Urothelium cell line (cell line): ENCODE data around the gene ALDH3B1.

Experiments used
- DNase-seq: peaks from one replicate; pipeline ENCODE4 v3.0.0; 2011; ENCODE audit warnings: low spot score, mixed read lengths
- FAIRE-seq: peaks from 2 replicates; lab custom pipeline; 2011; peaks lifted over from hg19 to GRCh38; lab: Jason Lieb, UNC

The ALDH3B1 gene

DNA sequence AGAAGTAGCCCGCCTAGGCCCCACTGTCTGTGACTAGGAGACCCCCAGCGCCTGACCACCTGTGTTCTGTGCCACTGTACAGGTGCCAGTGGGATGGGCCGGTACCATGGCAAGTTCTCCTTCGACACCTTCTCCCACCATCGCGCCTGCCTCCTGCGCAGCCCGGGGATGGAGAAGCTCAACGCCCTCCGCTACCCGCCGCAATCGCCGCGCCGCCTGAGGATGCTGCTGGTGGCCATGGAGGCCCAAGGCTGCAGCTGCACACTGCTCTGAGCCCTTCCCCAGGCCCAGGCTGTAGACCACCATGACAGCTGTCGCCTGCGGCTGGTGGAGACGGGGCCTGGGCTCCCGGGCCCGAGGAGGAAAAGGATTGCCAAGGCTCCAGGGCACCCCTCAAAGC, 17.5 kb downstream of the ALDH3B1 start:
- FAIRE-seq (peak; percentile 20), DNase-seq (no peak)

DNA sequence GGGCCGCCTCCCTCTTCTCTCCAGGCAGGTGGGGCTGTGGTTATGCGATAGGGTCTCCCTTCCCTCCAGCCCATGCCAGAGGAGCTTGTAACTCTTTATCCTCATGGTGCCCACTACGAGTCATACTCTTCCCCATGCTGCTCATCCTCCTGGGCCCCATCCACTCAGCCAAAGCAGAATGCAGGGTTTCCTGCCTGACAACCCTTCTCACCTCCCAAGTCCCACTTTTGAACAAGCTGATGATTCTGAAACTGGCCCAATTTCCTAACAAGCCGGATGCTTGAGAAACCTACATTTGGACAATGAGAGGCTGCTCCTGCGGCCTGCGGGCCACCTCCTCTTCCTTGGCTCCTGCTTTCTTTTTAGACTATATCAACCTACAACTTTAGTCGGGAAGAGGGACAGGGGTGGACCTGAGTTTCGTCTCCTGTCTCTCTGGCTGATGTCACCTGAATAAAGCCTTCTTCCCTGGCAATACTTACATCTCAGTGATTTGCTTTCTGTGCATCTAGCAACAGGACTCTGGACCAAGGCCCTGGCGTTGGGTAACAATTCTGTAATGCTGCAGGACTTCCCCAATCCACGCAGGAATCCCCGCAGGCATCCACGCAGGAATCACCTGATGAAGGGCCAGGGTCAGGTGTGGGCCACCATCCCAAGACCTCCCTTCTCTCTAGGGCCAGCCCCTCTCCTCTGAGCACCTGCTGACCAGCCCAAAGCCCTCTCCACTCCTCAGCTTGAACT, 18.8 kb downstream of the ALDH3B1 start:
- no peak for DNase-seq
- no peak for FAIRE-seq

DNA sequence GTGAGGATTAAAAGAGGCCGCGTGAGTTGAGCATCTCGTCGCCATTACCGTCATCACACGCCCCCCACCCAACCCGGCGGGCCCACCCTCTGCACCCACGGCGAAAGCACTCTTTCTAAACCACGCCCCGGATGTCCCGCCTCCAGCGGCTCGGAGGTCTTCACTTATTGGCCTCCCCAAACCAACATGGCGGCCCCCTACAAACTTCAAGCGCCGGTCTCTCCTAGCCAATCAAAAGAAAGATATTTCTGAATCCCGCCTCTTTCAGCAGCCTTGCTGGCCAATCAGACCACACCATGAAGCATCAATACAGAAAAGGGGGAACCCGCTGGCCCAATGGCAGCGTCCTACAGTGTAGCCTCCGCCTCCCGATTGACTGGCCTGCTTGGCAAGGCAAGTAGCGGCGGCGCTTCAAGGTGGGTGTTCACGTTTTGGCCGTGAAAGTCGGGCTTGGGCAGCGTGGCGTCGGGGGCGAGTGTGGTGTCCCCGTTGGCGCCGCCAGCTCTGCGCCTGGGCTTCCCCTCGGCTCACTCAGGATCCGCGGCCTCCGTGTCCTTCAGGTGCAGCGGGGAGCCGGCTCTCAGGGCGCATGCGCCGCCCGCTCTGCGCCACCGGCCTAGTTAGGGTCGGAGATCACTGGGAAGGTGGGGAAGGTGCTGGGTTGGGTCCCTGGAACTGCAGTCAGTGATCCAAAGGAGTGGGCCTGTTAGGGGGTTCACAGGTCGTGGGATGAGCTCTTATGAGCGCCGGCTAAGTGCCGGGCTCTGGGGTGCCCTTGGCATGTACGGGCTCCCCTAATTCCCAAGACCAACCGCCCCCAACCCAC, 20.4 kb downstream of the ALDH3B1 start, which contains the start of gene NDUFS8:
NDUFS8 (plus strand) TSS at position 364 of the 826 bp plus-strand sequence. CDS start 1,471 bp downstream, outside the sequence.
- peak; percentile 98 for DNase-seq
- peak; percentile 30 for FAIRE-seq

DNA sequence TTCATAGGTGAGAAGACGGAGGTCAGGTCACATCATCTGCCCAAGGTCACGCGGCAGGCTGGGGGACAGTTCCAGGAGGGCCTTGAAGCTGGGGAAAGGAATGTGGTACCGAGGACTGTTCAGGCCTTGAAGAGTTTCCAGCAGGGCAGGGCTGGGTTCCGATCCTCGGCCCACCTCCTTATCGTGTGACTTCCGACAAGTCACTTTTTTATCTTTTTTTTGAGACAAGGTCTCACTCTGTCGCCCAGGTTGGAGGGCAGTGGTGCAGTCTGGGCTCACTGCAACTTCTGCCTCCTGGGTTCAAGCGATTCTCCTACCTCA, 21.0 kb downstream of the ALDH3B1 start:
- no peak for FAIRE-seq
- no peak for DNase-seq

DNA sequence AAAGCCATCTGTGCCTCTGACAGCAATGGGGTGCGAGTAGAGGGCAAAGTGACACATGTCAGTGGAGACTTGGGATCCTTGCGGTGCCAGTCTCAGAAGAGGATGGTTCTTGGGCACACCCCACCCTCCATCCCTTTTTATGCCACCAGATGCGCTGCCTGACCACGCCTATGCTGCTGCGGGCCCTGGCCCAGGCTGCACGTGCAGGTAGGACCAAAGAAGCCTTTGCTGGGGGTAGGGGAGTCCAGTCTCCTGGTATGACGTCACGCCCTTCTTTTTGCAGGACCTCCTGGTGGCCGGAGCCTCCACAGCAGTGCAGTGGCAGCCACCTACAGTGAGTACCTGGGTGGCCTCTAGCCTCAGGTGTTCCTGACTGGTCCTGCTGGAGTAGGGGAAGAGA, 21.9 kb downstream of the ALDH3B1 start:
- no peak for FAIRE-seq

DNA sequence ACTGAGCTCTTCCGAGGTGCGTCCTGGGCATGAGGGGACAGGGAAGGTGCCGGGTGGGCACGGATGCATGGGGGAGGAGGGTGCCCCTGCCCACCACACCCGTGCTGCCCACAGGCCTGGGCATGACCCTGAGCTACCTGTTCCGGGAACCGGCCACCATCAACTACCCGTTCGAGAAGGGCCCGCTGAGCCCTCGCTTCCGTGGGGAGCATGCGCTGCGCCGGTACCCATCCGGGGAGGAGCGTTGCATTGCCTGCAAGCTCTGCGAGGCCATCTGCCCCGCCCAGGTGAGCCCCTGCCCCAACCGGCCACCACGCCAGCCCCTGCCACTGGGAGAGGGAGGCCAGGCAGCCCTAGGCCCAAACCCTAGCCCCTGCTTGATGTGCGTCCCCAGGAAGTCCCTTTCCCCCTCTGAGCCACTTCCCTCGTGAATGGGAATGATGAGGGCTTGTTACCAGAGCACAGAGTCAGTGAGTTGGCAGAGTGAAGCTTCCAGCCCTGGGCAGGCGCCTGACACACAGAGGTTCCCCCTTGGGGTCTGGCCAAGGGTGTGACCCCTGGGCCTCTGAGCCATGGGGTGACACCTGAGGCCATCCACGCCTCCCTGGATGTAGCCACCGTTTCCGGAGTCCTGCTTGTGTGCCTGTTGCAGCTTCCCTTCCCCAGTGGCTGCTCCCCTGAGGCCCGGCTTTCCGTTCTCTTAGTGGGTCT, 23.0 kb downstream of the ALDH3B1 start:
- DNase-seq (no peak), FAIRE-seq (no peak)

More for the DNA sequence above, 21.9 kb downstream of the ALDH3B1 start:
- DNase-seq: no peak

DNA sequence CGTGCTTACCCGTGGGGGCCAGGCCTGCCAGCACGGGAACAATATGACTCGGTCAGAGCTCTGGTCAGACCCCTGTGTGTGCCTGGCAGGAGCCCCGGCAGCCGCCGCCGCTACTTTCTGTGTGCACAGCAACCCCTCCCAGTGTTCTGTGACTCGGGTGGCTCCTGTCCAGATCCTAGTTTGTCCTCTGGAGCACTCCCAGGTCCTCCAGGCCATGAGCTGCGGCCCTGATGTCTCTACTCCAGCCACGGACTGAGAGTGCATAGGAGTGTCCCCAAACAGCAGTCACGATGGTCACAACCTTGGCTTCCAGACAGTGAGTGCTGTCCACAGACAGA, 23.6 kb downstream of the ALDH3B1 start:
- FAIRE-seq (no peak), DNase-seq (no peak)

DNA sequence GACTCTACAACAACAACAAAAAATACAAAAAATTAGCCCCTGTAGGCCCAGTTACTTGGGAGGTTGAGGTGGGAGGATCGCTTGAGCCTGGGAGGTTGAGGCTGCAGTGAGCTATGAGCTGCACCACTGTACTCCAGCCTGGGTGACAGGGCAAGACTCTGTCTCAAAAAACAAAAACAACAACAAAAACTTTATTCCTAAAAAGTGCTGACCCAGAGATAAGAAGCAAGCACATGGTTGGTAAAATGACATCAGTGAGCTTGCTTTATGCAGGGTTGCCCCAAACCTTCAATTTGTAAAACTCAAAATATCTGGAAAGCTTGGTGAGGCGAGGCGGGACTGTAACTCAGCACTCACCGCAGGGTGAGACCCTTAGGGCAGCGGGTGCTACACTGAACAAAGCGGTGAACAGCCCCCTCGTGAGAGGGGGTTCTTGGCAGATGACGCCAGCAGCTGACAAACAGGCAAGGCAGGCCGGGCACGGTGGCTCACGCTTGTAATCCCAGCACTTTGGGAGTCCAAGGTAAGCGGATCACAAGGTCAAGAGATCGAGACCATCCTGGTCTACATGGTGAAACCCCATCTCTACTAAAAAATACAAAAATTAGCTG, 25.2 kb downstream of the ALDH3B1 start:
- no peak for FAIRE-seq

DNA sequence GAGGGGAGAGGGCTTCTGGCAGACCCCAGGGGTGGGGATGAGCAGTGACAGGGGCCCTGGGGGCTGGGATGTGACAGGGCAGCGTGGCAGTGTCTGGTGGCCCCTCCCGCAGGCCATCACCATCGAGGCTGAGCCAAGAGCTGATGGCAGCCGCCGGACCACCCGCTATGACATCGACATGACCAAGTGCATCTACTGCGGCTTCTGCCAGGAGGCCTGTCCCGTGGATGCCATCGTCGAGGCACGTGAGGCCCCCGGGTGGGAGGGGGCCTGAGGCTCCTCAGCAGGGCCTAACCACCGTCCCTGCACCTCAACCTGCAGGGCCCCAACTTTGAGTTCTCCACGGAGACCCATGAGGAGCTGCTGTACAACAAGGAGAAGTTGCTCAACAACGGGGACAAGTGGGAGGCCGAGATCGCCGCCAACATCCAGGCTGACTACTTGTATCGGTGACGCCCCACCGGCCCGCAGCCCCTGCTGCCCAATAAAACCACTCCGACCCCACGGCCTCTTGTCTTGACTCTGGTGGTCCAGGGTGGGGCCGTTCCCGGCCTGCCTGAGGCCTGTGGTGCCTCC, 26.1 kb downstream of the ALDH3B1 start:
- FAIRE-seq: no peak

More for the DNA sequence above, 25.2 kb downstream of the ALDH3B1 start:
- no peak for DNase-seq

DNA sequence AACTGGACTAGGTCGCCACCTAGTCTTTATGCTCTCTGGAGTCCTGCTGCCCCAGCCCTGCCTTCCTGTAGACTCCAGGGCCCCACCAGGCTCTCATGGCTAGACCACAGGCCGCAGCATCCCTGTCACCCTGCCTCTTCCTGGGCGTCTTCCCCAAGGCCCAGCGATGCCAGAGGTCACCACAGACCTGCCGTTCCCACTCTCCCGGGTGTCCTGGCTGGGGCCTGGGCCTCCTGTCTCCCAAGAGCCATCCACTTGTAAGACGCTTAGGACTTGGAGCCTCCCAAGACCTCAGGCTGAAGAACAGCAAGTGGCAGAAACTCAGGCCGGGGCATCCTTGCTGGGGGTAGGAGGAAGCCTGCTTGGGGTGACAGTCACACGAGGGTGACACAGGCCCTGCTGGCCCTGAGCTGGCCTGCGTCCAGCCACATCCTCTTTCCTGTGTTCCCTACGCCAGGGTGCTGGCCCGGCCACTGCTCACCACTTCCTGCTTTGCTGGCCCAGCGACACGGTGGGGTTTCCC, 26.7 kb downstream of the ALDH3B1 start:
- FAIRE-seq (no peak), DNase-seq (no peak)

More for the DNA sequence above, 26.1 kb downstream of the ALDH3B1 start:
- DNase-seq: no peak

DNA sequence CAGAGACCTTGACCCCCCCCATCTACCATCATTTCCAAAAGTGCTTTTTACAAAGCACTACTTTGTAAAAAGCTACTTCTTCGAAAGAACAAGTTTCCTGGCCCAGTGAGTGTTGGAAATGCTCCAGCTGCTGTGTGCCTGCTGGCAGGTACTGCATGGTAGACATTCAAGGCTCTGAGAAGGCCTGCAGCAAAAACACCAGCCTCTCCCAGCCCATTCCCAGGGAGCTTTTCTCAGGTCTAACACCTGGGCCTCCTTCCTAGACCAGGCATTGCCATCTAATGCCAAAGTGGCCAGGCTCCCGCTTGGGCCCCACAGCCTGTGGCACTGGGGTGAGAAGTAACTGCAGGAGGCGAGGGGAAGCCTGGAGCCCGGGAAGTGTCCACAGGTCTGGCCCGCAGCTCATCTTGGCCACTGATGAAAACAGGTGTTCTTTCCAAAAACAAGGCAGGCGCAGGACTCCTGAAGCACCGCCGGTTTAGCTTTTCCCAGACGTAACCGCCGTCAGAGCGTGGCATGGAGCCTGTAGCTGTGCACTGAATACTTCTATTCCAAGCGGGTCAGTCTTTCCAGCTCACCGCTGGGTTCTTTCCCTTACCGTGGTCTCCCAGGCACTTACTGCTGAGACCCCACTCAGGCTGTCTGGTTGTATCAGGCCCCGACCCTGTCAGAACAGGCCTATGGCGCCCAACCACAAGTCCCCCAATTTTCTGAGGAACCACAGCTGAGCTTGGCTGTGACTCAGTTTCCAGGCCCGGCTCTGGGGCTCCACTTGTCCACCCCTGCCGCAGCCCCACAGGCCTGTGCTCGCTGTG, 27.5 kb downstream of the ALDH3B1 start:
- FAIRE-seq (no peak), DNase-seq (no peak)

DNA sequence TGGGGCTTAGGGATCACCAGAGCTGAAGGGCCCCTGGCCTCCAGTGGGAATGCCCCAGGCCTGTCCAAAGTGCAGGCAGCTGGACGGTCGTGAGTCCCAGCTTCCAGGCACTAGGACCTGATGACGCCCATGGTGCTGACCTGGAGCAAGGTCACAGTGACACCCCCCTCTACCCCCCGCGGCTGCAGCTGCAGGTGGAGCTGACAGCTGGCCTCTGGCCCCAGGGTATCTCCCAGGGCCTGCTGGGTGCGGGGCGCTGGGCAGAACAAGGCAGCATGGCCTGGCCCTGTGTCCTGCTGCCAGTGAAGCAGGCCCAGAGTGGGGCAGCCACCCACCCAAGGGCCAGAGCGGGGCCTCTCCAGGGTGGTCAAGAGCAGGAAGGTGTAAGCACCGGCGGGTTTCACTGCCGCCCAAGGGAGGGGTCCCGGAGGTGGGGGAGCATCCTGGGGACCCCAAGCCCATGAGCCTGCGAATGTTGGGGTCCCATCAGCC, 28.1 kb downstream of the ALDH3B1 start:
- no peak for FAIRE-seq

DNA sequence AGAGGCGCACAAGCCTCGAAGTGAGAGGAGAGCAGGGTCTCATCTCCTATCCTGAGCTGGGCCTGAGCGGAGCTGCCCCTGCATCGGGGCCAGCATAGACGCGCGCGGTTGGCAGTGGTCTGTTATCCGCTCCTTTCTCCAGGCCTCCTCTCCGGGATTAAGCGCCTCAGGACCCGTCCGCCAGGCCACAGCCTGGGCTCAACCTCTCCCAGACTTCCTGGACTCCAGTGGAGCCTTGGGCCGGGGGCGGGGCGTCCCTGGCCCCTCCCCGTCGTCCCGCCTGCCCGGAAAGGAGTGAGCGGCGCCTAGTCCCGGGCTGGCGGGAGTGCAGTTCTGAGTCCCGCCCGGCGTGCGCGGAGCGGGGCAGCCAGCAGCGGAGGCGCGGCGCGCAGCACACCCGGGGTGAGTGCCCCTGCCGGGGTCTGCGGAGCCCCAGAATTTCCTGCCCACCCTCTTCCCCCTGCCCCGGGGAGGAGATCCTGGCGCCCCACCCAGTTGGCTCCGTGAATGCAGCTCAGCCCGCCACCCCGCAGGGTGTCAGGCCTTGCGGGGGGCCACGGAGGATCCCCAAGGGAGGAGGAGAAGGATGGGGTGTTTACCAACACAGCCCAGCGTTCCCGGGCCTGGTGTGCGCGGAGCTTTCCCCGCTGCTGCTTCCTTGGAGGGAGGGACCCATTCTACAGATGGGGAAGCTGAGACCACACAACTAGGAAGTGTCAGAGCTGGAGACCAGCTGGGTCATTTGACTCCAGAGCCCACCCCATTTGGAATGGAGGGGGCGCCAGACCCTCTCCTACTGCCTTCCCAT, 28.8 kb downstream of the ALDH3B1 start, which contains the start of gene TCIRG1:
TCIRG1 (plus strand) TSS at position 308 of the 808 bp plus-strand sequence. CDS start 2,247 bp downstream, outside the sequence.
- FAIRE-seq (no peak), DNase-seq (peak; percentile 93)

More for the DNA sequence above, 28.1 kb downstream of the ALDH3B1 start:
- DNase-seq: no peak

DNA sequence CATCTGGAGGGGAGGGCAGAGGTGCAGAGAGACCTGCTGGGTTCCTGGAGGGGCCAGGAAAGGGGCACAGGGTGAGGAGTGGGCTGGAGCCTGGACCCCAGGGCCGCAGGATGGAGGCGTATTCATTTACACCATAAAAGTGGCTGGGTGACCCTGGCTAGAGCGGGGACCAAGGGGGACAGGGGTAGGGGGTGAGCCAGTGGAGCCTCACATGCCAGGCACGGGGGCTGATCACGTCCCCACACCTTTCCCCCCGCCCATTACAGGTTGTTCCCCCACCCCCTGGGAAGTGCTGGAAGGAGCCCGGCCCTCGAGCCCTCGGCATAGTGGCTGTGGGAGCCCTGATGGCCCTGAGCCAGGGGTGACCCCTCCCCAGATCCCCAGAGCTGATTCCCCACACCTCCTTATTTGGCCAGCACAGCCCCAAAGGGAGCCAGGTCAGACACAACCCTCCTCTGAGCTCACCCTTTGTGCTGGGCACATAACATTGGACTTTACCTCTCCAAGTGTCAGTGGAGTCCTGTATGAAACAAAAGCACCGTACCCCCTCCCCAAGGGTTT, 29.5 kb downstream of the ALDH3B1 start:
- DNase-seq (no peak), FAIRE-seq (no peak)

DNA sequence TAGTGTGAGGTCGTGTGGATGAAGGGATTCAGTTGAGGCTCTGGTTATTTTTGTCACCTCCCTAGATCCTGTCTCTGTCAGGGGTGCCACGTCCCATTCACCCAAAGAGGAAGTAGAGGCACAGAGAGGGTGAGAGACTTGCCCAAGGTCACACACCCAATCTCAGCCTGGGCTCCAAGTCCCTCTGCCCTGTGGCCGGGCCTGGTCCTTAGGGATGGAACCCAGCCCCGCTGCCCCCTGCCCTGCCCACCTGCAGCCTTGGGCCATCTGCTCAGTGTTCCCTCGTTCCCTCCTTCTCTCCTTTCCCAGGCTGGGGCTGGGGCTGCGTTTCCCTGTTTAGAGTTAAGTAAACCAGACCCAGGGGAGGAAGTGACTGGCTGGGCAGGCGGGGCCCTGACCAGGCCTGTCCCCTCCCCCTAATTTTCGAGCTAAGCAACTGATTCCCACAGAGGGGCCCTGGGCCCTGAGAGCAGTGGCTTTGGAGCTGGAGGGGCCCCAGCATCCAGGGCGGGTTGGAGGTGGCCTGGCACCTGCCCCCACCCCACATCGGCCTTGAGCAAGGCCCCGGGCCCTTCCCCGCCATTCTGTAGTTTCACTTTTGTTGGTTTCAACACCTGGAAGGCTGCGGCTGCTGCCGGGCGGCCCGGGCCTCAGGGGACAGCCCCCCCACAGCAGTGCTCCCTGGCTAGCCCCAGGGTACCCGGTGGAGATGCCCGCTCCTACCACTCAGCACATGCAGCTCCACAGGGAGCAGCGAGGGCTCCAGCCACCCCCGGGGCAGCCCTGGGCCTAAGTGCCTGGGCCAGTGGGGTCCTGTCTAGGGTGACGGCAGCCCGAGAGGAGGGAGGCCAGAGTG, 30.2 kb downstream of the ALDH3B1 start:
- DNase-seq (peak; percentile 62), FAIRE-seq (no peak)

DNA sequence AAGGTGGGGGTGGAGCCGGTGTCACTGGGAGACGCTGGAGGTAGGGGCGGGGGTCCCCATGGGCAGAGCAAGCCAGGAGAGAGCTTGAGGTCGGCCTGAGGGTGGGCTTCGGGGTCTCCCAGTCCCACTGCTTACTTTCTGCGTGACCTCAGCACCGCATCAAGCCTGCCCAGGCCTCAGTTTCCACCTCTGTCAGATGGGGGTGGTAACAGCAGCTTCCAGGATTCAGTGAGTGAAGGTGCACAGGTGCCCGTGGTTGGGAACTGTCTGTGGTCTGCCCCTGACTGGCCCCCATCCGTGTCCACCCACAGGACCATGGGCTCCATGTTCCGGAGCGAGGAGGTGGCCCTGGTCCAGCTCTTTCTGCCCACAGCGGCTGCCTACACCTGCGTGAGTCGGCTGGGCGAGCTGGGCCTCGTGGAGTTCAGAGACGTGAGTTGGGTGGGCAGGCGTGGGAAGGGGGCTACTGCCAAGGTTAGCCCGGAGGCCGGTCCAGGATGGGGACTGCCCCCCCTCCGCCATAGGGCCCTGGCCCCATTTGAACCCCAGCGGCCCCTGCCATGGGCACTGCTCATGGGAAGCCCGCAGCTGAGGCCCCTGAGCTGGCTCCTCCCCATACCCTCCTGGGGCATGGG, 30.9 kb downstream of the ALDH3B1 start:
- DNase-seq: no peak
- FAIRE-seq: no peak
